Lung (tissue), 12 donors: Measurements from ENCODE around the gene MRGPRX2. TPM values are rescaled to one million over a fixed set of nuclear protein-coding genes. Genes with fewer than 3 reads are reported as not detected.

ENCODE experiments used
- ATAC-seq: fragments of 200-7000 bp; cut with Tn5 transposase; one replicate; pipeline ENCODE4 v1.9.1; 2020; ENCODE audit warnings: moderate number of reproducible peaks; ENCODE audit not compliant: insufficient read depth, low FRiP score
- DNase-seq, 3 donors: peaks; one replicate each; pipeline ENCODE4 v3.0.0-alpha.2; 2013 to 2017
- H3K27ac ChIP-seq, 2 donors: one replicate each; pipeline ENCODE4 v1.5.1; 2013; ENCODE audit warnings: mild to moderate bottlenecking in 2 of 2, moderate library complexity in 2 of 2, control low read depth in 1 of 2, inconsistent platforms in 1 of 2, low read depth in 1 of 2, low read length in 1 of 2
- H3K27me3 ChIP-seq, 3 donors: one replicate each; pipeline ENCODE4 v1.5.1; 2013; ENCODE audit warnings: low read length in 2 of 3; ENCODE audit not compliant: control insufficient read depth in 3 of 3, insufficient read depth in 3 of 3
- H3K36me3 ChIP-seq, 4 donors: one replicate each; pipeline ENCODE4 v1.5.1; 2013; ENCODE audit warnings: low read length in 4 of 4, mild to moderate bottlenecking in 1 of 4, moderate library complexity in 1 of 4; ENCODE audit not compliant: control insufficient read depth in 4 of 4, insufficient read depth in 4 of 4
- H3K4me1 ChIP-seq, 5 donors: one replicate each; pipeline ENCODE4 v1.5.1; 2013; ENCODE audit warnings: low read length in 5 of 5, mild to moderate bottlenecking in 2 of 5, moderate library complexity in 1 of 5; ENCODE audit not compliant: control insufficient read depth in 5 of 5, insufficient read depth in 5 of 5
- H3K4me3 ChIP-seq: one replicate; pipeline ENCODE4 v1.5.1; 2013; ENCODE audit warnings: mild to moderate bottlenecking, control low read depth, moderate library complexity
- H3K9ac ChIP-seq, 2 donors: one replicate each; pipeline ENCODE4 v1.5.1; 2013; ENCODE audit warnings: low read length in 2 of 2, control low read depth in 1 of 2; ENCODE audit not compliant: insufficient read depth in 1 of 2
- H3K9me3 ChIP-seq, 4 donors: one replicate each; pipeline ENCODE4 v1.5.1; 2013; ENCODE audit warnings: low read length in 3 of 4, mild to moderate bottlenecking in 1 of 4, moderate library complexity in 1 of 4; ENCODE audit not compliant: control insufficient read depth in 4 of 4, insufficient read depth in 3 of 4
- WGBS, 2 donors: extraction: QIAGEN DNeasy Blood & Tissue Kit; methylation state at CpG; one replicate each; pipeline ENCODE4 v1.1.7; 2013; 5-methylcytosine and 5-hydroxymethylcytosine counted together
- polyA plus RNA-seq, 2 donors: library from polyadenylated mRNA; stranded (reverse); fragments of 200-250 nt; gene quantifications; one replicate each; pipeline ENCODE4 v1.2.1, GENCODE V29; 2013
- total RNA-seq, 2 donors: library from RNA; depleted of rRNA in 1 of 2; stranded (reverse); fragments of >200 nt in 1 of 2; gene quantifications; one replicate each; pipeline ENCODE4 v1.2.1, GENCODE V29; 2014 to 2021
- TF ChIP-seq, protein P1 (sequence below): IDR thresholded peaks from 2 replicates; pipeline ENCODE4 v1.5.1; 2012; ENCODE audit warnings: mild to moderate bottlenecking; ENCODE audit errors: control extremely low read depth, extremely low read depth
- donor health status: control.
- donor health status: control.
- donor health status: Bipolar disorder and iron deficiency.
- donor health status: healthy.
- donor health status: DM: yes; HTN: yes; CAD: no.

The MRGPRX2 gene
- total and polyA plus RNA-seq, 4 donors, result not detected

DNA sequence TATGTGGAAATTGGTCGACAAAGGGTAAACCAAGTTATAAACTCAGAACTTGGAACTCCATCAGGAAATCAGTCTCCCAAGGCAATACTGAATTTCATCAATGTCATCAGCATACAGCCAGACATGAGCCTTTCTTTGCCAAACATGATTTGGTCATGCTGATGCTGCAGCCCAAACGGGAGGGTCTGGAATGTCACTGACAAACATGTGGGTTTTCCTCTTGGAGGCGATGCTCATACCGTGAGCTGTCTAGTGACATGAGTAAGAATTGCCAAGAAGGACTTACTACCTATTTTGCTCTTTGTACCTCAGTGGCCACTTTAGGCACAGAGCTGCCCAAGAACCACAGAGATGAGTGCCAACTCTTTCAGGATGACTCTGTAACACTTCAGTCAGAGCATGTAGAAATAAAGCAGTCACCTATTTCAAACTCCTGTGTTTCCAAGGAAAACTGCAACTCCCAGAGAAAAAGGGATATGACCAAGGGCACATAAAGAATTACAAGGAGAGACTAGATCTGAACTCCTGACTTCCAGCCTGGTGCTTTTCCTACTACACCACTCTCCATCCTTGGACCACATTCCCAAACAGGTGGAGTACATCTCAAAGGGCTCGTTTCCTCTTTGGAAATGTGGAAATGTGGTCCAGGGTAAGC is 24.3 kb upstream of the MRGPRX2 start:
- DNase-seq, result no peak
- Histone ChIP-seq H3K27me3 (no peaks in the 10 kb centered on the region), H3K4me1 (no peaks in the 10 kb centered on the region), H3K9ac (no peak overlapping the region), H3K4me3 (no peak overlapping the region), H3K9me3 (peaks cover 0 to 4% (median 0%) of the 10 kb centered on the region in 4 donors), H3K27ac (no peak overlapping the region), H3K36me3 (no peaks in the 10 kb centered on the region)
- ATAC-seq, result no peak
- TF ChIP-seq, protein P1, sequence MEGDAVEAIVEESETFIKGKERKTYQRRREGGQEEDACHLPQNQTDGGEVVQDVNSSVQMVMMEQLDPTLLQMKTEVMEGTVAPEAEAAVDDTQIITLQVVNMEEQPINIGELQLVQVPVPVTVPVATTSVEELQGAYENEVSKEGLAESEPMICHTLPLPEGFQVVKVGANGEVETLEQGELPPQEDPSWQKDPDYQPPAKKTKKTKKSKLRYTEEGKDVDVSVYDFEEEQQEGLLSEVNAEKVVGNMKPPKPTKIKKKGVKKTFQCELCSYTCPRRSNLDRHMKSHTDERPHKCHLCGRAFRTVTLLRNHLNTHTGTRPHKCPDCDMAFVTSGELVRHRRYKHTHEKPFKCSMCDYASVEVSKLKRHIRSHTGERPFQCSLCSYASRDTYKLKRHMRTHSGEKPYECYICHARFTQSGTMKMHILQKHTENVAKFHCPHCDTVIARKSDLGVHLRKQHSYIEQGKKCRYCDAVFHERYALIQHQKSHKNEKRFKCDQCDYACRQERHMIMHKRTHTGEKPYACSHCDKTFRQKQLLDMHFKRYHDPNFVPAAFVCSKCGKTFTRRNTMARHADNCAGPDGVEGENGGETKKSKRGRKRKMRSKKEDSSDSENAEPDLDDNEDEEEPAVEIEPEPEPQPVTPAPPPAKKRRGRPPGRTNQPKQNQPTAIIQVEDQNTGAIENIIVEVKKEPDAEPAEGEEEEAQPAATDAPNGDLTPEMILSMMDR, result no peak
- 80 to 83% methylated on average over 5 of the region's 5 CpGs for whole genome bisulfite sequencing, 2 donors

DNA sequence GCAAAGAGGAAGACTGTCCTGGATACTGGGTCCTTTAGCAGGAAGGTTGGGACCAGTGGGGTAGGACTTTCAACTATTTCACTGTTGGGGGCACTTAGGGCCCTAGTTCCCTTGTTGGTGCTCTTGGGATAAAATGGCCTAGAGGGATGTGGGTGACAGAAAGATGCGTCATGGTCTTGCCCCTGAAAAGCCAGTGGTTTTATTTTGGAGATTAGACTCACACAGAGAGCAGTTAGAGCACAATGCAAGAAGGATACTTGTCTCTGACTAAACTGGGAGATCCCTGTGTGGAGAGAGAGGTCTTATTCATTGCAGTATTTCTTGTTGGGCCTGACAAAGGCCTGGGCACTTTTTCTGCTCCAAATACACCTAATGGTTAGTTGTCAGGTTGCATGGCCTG is 22.6 kb upstream of the MRGPRX2 start:
- Histone ChIP-seq H3K9me3 (peaks cover 0 to 2% (median 0%) of the 10 kb centered on the region in 4 donors), H3K9ac (no peak overlapping the region), H3K4me1 (peaks cover 0 to 5% (median 0%) of the 10 kb centered on the region in 5 donors), H3K27me3 (no peaks in the 10 kb centered on the region), H3K4me3 (no peak overlapping the region), H3K27ac (no peak overlapping the region), H3K36me3 (no peaks in the 10 kb centered on the region)
- TF ChIP-seq, protein P1, result no peak
- DNase-seq (no peak), ATAC-seq (no peak)
- WGBS, 2 donors, result 93 to 100% methylated on average over 1 of the region's 1 CpG

DNA sequence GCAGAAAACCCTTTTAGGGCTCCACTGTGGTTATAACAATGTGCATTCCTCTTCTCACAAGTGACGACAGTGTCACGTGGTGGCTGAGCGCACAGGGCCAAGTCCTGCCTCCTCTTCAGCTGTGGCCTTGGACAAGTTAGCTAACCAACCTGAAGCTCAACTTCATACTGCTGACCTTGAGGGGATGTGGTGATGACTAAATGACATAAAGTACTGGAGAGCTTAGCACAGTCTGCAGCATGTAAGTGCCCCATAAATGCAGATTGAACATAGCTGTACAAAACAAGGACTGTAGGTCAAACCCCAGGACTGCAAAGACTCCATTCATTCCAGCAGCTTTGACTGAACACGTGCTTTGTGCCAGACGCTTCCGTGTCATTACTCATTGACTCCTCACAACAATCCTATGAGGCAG is 20.1 kb upstream of the MRGPRX2 start:
- no peak overlapping the region for H3K9ac ChIP-seq
- TF ChIP-seq, protein P1, result no peak
- WGBS, 2 donors, result 74 to 82% methylated on average over 6 of the region's 6 CpGs
- ATAC-seq (no peak), DNase-seq (peak; percentile 26 to 49 (median 37))
- H3K27me3 ChIP-seq, result no peaks in the 10 kb centered on the region
- H3K36me3 ChIP-seq, result no peaks in the 10 kb centered on the region
- peaks cover 0 to 5% (median 0%) of the 10 kb centered on the region in 5 donors for H3K4me1 ChIP-seq
- no peaks in the 10 kb centered on the region for H3K9me3 ChIP-seq
- H3K4me3 ChIP-seq, result no peak overlapping the region
- no peak overlapping the region for H3K27ac ChIP-seq
